HEK293 (cell line): ENCODE data around the gene PRCD.

ENCODE experiments used
- CTCF ChIA-PET: fragments of 350-600 bp; formaldehyde crosslinking; extraction: SDS; loops from one replicate; lab custom pipeline; 2021; ENCODE audit warnings: antibody characterized with exemption; lab: Yijun Ruan, JAX
- POLR2A ChIA-PET: fragments of 300-600 bp; formaldehyde crosslinking; extraction: SDS; loops from one replicate; lab custom pipeline; 2020; ENCODE audit warnings: antibody characterized with exemption, inconsistent platforms; lab: Yijun Ruan, JAX
- H3K27ac ChIP-seq: fragments of 200-500 bp; sonication (Bioruptor generic); 2 replicates; pipeline ENCODE4 v1.5.1; 2014; ENCODE audit warnings: low read depth, low read length, control low read depth, inconsistent platforms; ENCODE audit errors: extremely low read depth
- H3K36me3 ChIP-seq, 2 experiments: fragments of 200-500 bp in 1 of 2; sonication (Bioruptor generic) in 1 of 2; 1 replicate in 1 of 2; 2 replicates in 1 of 2; pipeline ENCODE4 v1.5.1; 2014 to 2017; ENCODE audit warnings: inconsistent platforms in 2 of 2, low read length in 2 of 2; ENCODE audit not compliant: control insufficient read depth in 2 of 2, insufficient read depth in 1 of 2
- H3K4me1 ChIP-seq: fragments of 200-500 bp; sonication (Bioruptor generic); 2 replicates; pipeline ENCODE4 v1.5.1; 2014; ENCODE audit warnings: mild to moderate bottlenecking, low read length, inconsistent platforms; ENCODE audit not compliant: control insufficient read depth, insufficient read depth
- H3K4me3 ChIP-seq: 2 replicates; pipeline ENCODE4 v1.5.1; 2011; ENCODE audit warnings: low read depth, mild to moderate bottlenecking, control low read depth, low read length, moderate library complexity
- H3K9me3 ChIP-seq: fragments of 200-500 bp; sonication (Bioruptor generic); 2 replicates; pipeline ENCODE4 v1.5.1; 2014; ENCODE audit warnings: low read depth, low read length, inconsistent platforms; ENCODE audit not compliant: control insufficient read depth, insufficient read depth
- GLI4 ChIP-seq: fragments of 450-650 bp; formaldehyde crosslinking; IDR thresholded peaks from 2 replicates; pipeline ENCODE4 v1.5.1; 2016; ENCODE audit warnings: missing biosample characterization, missing genetic modification characterization
- IKZF3 ChIP-seq: fragments of 450-650 bp; IDR thresholded peaks from 2 replicates; pipeline ENCODE4 v1.5.0; 2018; ENCODE audit warnings: missing biosample characterization, mild to moderate bottlenecking, missing genetic modification characterization, moderate library complexity
- KLF10 ChIP-seq: fragments of 450-650 bp; IDR thresholded peaks from 2 replicates; pipeline ENCODE4 v1.5.1; 2018; ENCODE audit warnings: missing biosample characterization, mild to moderate bottlenecking, missing genetic modification characterization
- WT1 ChIP-seq: fragments of 450-650 bp; formaldehyde crosslinking; IDR thresholded peaks from 2 replicates; pipeline ENCODE4 v1.5.1; 2016; ENCODE audit warnings: missing biosample characterization, missing genetic modification characterization
- ZBTB10 ChIP-seq: fragments of 450-650 bp; formaldehyde crosslinking; IDR thresholded peaks from 2 replicates; pipeline ENCODE4 v1.5.1; 2016; ENCODE audit warnings: missing biosample characterization, missing genetic modification characterization
- ZBTB26 ChIP-seq: fragments of 450-650 bp; formaldehyde crosslinking; optimal IDR thresholded peaks from 2 replicates; pipeline ENCODE3; 2016; ENCODE audit warnings: missing biosample characterization, mild to moderate bottlenecking, missing genetic modification characterization
- ZEB2 ChIP-seq: fragments of 450-650 bp; formaldehyde crosslinking; IDR thresholded peaks from 2 replicates; pipeline ENCODE4 v1.5.1; 2016; ENCODE audit warnings: missing biosample characterization, missing genetic modification characterization
- ZFP69B ChIP-seq: fragments of 450-650 bp; formaldehyde crosslinking; IDR thresholded peaks from 2 replicates; pipeline ENCODE4 v1.5.1; 2016; ENCODE audit warnings: missing biosample characterization, missing genetic modification characterization
- ZNF184 ChIP-seq: fragments of 450-650 bp; IDR thresholded peaks from 2 replicates; pipeline ENCODE4 v1.5.1; 2018; ENCODE audit warnings: missing biosample characterization, mild to moderate bottlenecking, missing genetic modification characterization
- ZNF274 ChIP-seq, 2 experiments: fragments of 200-500 bp in 1 of 2; fragments of 450-650 bp in 1 of 2; sonication (Bioruptor generic) in 1 of 2; formaldehyde crosslinking in 1 of 2; IDR thresholded peaks; 2 replicates each; pipeline versions ENCODE4 v1.5.1 to v1.6.1; 2014 to 2016; ENCODE audit warnings: borderline replicate concordance in 1 of 2, inconsistent platforms in 1 of 2, low read length in 1 of 2, missing biosample characterization in 1 of 2, missing genetic modification characterization in 1 of 2
- ZNF561 ChIP-seq: fragments of 450-650 bp; IDR thresholded peaks from 2 replicates; pipeline ENCODE4 v1.5.1; 2018; ENCODE audit warnings: missing biosample characterization, missing genetic modification characterization, borderline replicate concordance
- ZNF654 ChIP-seq: fragments of 450-650 bp; formaldehyde crosslinking; IDR thresholded peaks from 2 replicates; pipeline ENCODE4 v1.5.1; 2016; ENCODE audit warnings: low read depth, missing biosample characterization, missing genetic modification characterization
- ZNF660 ChIP-seq: fragments of 450-650 bp; IDR thresholded peaks from 2 replicates; pipeline ENCODE4 v1.5.1; 2018; ENCODE audit warnings: missing biosample characterization, mild to moderate bottlenecking, missing genetic modification characterization
- TF ChIP-seq, protein P1 (sequence below): fragments of 450-650 bp; formaldehyde crosslinking; IDR thresholded peaks from 2 replicates; pipeline ENCODE4 v1.5.1; 2016; ENCODE audit warnings: missing biosample characterization, missing genetic modification characterization

PRCD gene

GRCh38 chr17:76557368-76558197, 17.7 kb downstream of the PRCD start (continued):
- TF ChIP-seq ZBTB10 (tag by site-specific recombination) (0 out of 2 replicates have a peak, but pooled peaks have one; percentile 8), ZFP69B (peak; percentile 4; the same call in 1 of the 2 replicates), KLF10 (tag by site-specific recombination) (0 out of 2 replicates have a peak, but pooled peaks have one; percentile 36), ZEB2 (tag by site-specific recombination) (no peak), GLI4 (no peak)

DNA sequence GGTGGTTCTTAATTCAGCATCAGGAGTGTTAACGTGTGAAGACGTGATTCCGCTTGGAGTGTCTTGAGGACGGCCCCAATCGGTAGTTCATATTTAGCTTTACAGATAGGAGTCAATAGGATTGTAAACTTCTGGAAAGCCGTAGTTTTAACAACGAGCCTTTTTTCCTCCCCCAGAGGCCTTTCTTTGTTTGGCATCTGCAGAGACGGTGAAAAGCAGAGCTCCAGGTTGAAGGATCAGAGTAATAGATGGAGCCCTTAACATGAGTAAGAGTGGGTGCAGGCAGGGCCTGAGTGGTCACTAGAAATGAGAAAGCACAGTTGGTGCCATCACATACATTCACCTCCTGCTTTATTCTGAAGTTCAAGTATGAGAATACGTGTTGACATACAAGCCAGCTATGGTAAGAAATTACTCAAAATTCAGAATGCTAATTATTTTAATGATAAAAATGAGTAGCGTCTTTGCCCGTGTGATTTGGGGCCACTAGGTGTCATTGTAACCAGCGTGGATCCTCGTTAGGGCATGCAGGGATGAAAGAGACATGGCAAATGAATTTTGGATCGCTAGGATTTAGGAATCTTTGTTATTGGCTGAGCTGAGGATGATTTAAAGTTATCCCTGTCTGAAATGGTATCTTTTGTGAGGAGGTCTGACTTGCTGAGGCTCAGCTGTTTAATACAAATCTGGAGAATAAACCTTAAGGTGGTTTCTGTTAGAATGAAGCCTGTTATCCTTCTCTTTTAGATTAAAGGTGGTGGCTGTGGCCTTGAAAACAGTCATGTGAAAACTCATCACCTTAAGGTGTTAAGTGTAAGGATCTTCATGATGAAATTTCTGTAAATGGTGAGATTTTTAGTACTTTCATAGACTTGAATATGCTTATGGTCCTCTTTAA, 18.6 kb downstream of the PRCD start:
- H3K4me1 ChIP-seq = peaks cover 20% of the 10 kb centered on the region
- H3K4me3 ChIP-seq = peak overlapping the region; percentile 93
- CTCF ChIA-PET = interaction anchor here (0.5 to 7.6 kb wide), 37 partner anchors 9 to 754 kb away, joined by 3 to 108 read pairs (median 5); partner anchors contain the start of genes MXRA7 and ST6GALNAC2
- H3K36me3 ChIP-seq = peaks cover 29 to 53% of the 10 kb centered on the region in 2 experiments
- TF ChIP-seq ZNF561 (0 out of 2 replicates have a peak, but pooled peaks have one; percentile 48), WT1 (tag by site-specific recombination) (no peak), ZBTB26 (tag by site-specific recombination) (peak; percentile 23), ZNF274 (IDR thresholded peaks at IDR 0.05; ENCODE audit: low read length) (no peak), ZNF274 (tag by site-specific recombination; IDR thresholded peaks at IDR 0.05; ENCODE audit: borderline replicate concordance) (no peak), ZNF660 (tag by site-specific recombination) (peak; percentile 16; the same call in 1 of the 2 replicates), ZNF184 (tag by site-specific recombination) (0 out of 2 replicates have a peak, but pooled peaks have one; percentile 8), IKZF3 (tag by site-specific recombination) (peak; percentile 68), ZNF654 (tag by site-specific recombination) (peak; percentile 37)
- TF ChIP-seq, protein P1, sequence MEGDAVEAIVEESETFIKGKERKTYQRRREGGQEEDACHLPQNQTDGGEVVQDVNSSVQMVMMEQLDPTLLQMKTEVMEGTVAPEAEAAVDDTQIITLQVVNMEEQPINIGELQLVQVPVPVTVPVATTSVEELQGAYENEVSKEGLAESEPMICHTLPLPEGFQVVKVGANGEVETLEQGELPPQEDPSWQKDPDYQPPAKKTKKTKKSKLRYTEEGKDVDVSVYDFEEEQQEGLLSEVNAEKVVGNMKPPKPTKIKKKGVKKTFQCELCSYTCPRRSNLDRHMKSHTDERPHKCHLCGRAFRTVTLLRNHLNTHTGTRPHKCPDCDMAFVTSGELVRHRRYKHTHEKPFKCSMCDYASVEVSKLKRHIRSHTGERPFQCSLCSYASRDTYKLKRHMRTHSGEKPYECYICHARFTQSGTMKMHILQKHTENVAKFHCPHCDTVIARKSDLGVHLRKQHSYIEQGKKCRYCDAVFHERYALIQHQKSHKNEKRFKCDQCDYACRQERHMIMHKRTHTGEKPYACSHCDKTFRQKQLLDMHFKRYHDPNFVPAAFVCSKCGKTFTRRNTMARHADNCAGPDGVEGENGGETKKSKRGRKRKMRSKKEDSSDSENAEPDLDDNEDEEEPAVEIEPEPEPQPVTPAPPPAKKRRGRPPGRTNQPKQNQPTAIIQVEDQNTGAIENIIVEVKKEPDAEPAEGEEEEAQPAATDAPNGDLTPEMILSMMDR = peak; percentile 78
- POLR2A ChIA-PET = interaction anchor here (0.8 to 2.3 kb wide), 11 partner anchors 9 to 214 kb away, joined by 3 to 20 read pairs (median 8); partner anchors contain the start of genes MFSD11, PRCD and SRSF2
- H3K9me3 ChIP-seq = no peaks in the 10 kb centered on the region
- peak overlapping the region; percentile 82 for H3K27ac ChIP-seq
